Activated effector memory CD4-positive, alpha-beta T cell treated with Interleukin-2 at 50 U/mL for 16 hours (primary cell): ENCODE measurements around the gene PDZD2.

Experiments
- DNase-seq: peaks from one replicate; pipeline ENCODE4 v3.0.0-alpha.2; 2020

PDZD2 gene

DNA sequence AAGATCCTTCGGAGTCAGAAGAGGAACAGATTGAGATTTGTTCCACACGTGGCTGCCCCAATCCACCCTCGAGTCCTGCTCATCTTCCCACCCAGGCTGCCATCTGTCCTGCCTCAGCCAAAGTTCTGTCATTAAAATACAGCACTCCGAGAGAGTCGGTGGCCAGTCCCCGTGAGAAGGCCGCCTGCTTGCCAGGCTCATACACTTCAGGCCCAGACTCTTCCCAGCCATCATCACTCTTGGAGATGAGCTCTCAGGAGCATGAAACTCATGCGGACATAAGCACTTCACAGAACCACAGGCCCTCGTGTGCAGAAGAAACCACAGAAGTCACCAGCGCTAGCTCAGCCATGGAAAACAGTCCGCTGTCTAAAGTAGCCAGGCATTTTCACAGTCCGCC lies 449.3 kb downstream of the PDZD2 start:
- DNase-seq = no peak

DNA sequence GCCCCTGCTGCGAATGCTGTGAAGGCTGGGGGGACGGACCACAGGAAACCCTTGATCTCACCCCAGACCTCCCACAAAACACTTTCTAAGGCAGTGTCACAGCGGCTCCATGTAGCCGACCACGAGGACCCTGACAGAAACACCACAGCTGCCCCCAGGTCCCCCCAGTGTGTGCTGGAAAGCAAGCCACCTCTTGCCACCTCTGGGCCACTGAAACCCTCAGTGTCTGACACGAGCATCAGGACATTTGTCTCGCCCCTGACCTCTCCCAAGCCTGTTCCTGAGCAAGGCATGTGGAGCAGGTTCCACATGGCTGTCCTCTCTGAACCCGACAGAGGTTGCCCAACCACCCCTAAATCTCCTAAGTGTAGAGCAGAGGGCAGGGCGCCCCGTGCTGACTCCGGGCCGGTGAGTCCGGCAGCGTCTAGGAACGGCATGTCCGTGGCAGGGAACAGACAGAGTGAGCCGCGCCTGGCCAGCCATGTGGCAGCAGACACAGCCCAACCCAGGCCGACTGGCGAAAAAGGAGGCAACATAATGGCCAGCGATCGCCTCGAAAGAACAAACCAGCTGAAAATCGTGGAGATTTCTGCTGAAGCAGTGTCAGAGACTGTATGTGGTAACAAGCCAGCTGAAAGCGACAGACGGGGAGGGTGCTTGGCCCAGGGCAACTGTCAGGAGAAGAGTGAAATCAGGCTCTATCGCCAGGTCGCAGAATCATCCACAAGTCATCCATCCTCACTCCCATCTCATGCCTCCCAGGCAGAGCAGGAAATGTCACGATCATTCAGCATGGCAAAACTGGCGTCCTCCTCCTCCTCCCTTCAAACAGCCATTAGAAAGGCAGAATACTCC lies 450.4 kb downstream of the PDZD2 start:
- no peak for DNase-seq

DNA sequence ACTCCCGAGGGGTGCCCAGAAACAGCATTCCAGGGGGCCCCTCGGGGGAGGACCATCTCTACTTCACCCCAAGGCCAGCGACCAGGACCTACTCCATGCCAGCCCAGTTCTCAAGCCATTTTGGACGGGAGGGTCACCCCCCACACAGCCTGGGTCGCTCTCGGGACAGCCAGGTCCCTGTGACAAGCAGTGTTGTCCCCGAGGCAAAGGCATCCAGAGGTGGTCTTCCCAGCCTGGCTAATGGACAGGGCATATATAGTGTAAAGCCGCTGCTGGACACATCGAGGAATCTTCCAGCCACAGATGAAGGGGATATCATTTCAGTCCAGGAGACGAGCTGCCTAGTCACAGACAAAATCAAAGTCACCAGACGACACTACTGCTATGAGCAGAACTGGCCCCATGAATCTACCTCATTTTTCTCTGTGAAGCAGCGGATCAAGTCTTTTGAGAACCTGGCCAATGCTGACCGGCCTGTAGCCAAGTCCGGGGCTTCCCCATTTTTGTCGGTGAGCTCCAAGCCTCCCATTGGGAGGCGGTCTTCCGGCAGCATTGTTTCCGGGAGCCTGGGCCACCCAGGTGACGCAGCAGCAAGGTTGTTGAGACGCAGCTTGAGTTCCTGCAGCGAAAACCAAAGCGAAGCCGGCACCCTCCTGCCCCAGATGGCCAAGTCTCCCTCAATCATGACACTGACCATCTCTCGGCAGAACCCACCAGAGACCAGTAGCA lies 451.3 kb downstream of the PDZD2 start:
- DNase-seq = no peak

DNA sequence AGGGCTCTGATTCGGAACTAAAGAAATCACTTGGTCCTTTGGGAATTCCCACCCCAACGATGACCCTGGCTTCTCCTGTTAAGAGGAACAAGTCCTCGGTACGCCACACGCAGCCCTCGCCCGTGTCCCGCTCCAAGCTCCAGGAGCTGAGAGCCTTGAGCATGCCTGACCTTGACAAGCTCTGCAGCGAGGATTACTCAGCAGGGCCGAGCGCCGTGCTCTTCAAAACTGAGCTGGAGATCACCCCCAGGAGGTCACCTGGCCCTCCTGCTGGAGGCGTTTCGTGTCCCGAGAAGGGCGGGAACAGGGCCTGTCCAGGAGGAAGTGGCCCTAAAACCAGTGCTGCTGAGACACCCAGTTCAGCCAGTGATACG lies 451.8 kb downstream of the PDZD2 start:
- DNase-seq = no peak

DNA sequence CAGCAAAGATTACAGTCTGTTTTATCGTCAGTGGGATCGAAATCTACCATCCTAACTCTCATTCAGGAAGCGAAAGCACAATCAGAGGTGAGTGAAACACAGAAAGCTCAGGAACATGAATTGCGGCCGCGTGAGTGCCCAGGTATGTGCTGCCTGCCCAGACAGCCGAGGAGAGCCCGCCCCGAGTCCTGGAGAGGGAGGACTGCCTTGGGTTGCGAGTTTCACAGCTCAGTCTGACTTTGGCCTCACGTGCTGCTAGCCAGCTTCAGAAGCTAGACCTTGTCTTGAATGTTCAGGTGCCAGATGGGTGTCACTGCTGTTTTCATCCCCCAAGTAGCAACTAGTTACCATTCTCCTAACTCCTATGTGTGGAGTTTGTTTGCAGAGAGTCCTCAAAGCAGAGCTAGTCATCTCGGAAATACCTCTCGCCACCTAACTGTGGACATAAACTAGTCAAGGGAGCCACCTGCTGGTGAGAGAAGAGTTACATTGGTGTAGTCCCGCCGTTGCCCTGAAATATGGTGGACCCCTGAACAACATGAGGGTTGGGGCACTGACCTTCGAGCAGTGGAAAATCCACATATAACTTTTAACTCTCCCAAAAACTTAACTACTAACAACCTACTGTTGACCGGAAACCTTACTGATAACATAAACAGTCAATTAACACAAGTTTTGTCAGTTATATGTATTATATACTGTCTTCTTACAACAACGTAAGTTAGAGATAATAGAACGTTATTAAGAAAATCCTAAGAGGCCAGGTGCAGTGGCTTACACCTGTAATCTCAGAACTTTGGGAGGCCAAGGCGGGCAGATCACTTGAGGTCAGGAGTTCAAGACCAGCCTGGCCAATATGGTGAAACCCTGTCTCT lies 454.2 kb downstream of the PDZD2 start:
- DNase-seq = peak; percentile 28

DNA sequence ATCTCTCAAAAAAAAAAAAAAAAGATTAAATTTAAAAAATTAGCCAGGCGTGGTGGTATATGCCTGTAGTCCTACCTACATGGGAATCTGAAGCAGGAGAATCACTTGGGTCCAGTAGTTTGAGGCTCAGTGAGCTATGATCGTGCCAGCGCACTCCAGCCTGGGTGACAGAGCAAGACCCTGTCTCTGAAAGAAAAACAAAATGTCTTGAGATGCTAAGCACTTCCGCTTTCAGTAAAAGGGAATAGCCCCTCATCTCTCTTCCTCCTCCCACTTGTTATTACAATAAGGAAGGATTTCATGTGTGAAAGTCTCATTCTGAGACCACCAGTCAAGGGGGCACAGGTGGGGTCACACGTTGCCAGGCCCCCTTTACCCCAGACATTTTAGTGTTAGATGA lies 455.8 kb downstream of the PDZD2 start:
- no peak for DNase-seq

DNA sequence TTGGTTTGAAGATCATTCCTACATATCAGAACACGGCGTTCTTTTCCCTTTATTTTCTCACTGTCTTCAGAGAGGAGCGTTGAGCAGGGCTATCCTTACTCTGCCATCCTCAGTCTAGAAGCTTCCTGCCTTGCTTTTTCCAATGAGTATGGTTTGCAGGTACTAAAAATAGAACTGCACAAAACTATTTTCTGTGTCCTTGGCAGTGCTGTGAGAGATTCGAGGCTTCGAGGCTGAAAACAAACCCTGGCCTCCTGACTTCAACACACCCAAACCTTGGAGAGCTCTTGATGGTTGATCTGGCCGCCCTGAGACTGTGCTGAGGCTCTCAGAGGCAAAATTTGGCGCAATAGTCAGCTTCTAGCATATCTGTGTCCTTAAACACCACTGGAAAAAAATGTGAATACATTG lies 456.3 kb downstream of the PDZD2 start:
- no peak for DNase-seq

DNA sequence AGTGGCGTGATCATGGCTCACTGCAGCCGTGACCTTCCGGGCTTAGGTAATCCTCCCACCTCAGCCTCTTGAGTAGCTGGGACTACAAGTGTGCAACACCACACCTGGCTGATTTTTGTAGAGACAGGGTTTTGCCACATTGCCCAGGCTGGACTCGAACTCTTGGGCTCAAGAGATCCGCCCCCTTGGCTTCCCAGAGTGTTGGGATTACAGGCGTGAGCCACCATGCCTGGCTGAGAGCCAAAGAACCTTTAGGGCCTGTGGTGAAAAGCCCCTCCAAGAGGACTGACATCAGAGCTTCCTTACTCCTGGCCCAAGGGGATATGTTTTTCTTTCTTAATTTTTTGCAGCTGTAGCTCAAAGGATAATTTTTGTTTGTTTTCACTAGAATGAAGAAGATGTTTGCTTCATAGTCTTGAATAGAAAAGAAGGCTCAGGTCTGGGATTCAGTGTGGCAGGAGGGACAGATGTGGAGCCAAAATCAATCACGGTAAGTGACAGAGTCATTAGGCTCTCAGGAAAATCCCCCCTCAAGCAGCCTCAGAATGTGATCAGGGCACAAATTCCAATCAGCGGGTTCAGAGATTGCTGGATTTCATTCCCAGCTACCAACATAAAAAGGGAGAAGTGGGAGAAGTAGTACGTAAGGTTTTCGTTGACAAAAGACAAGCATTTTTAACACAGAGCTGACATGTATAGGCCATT lies 458.1 kb downstream of the PDZD2 start:
- no peak for DNase-seq

DNA sequence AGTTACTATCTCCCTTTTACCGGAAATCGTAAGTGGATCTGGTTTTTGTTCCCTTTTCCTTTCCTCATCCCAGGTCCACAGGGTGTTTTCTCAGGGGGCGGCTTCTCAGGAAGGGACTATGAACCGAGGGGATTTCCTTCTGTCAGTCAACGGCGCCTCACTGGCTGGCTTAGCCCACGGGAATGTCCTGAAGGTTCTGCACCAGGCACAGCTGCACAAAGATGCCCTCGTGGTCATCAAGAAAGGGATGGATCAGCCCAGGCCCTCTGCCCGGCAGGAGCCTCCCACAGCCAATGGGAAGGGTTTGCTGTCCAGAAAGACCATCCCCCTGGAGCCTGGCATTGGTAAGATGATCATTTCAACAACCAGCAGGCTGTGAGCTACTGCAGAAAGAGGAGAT lies 459.4 kb downstream of the PDZD2 start:
- DNase-seq = no peak

DNA sequence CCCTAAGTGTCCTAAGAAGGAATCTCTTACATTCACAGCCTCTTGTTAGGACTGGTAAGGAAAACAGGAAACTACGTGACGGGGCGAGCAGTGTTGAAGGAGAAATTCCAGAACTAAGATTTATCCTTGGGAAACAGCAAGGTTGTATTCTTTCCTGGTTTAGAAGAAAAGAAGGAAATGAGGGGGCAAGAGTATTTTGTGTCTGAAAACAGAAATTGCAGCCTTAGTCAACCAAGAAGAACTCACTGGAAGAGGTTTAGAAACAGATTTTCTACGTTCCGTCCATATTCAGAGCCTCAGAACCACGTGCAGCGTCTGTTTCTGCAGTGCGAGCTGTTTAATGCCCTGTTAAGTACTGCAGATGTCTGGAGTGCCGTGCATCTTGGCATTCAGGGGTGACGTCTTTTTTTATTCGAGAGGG lies 460.0 kb downstream of the PDZD2 start:
- DNase-seq = no peak

DNA sequence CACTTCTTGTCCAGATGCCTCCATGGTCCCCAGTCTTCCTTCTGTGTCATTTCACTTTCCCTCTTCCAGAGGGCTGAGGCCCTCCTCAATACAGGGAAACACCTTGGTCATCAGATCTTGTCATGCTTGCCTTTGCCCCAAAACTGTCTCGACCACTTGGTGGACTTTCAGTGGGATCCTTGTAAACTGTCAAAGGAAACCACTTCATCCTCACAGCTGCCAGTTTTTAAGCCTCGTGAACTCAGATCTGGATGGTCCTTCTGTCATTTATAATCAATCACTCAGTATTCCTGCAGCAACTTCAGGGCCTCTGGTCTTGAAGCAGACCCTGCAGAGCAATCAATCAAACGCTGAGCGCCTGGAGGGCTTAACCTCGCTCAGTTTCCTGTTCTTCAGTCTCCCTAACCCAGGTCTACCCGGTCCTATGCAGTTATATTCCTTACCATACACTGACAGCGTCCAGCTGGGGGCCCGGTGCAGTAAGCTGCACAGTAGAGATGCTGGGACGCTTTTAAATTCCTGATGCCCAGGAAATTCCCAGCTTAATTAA lies 460.6 kb downstream of the PDZD2 start:
- DNase-seq = no peak

DNA sequence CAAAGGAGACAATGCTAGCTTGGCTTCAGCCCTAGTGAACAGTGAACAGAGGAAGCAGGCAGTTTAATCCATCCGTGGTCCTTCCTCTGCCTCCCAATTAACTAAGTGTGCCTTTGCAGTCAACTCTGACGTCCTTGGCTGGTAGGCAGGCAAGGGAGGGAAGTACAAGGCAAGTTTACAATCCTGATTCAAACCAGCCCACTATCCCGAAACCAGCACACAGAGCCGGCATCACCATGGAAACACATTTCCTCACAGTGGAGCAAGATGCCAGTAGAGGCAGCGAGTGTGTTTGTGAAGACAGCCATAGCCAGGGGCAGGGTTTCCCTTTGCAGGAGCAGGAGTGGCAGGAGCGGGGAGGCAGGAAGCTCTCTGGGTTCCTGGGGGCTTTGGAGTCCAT lies 461.3 kb downstream of the PDZD2 start:
- no peak for DNase-seq

DNA sequence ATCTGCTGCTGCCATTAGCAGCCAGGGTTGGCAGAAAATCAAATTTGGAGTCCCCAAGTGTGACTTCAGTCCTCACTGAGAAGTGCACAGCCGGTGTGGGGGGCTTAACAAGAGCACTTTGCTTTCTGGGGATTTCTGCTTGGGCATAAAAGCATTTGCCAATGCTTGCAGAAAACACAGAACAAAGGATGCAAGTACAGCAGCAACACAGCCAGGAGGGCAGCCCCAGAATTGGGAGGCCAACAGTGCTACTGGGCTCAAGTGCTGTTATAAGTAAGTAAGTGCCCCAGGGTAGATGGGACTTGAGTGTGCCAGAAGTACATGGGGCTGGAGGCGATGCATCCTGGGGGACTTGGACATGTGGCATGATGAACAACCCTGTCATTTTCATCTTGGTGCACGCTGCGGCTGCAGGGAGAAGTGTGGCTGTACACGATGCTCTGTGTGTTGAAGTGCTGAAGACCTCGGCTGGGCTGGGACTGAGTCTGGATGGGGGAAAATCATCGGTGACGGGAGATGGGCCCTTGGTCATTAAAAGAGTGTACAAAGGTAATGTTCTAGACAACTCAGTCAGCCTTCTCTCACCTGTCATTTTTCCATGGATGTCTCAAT lies 461.9 kb downstream of the PDZD2 start:
- no peak for DNase-seq

DNA sequence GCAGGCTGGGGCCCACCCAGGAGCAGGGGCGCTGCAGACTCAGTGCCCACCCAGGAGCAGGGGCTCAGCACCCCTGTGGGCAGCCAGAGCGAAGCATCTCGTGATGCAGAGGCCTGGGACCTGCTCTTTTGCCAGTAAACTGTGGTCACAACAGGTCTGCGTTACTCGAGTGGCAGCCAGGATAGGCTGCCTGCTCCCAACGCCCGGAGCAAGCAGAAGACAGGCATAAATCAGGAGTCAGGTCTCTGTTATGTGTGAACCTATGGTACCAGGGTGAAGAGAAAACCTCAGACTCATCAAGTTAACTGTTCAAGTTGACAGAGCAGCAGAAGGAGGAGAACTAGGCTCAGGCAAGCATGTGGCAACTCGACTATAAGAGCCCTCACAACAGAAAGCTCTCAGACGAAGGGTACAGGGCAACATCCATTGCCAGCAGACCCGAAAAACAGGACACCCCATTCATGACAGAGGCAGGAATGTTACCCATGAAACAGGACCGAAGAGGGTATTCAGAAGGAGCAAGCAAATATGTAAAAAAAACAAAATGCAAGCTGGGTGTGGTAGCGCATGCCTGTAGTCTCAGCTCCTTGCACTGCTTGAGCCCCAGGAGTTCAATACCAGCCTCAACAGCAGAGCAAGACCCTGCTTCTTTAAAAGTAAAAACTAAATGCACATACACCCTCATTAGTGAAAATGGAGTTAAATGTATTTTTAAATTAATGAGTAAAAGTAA lies 463.5 kb downstream of the PDZD2 start:
- DNase-seq = no peak

DNA sequence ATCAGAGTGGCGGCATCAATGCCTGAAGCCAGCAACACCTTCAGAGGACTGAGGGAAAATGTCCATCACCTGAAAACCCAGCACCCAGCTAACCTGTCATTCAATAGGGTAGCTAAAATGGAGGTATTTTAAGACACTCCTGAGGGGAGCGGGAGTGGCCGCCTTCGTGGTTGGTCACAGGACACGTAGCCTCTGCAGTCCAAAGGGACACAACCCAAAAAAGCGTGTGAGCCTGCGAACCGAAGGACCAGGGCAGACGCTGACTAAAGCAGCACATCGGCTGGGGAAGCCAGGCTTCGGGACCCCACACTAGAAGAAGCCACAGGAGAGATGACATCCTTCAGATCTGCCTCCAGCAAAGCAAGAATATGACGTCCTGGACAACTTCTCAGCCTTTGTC lies 464.6 kb downstream of the PDZD2 start:
- no peak for DNase-seq

DNA sequence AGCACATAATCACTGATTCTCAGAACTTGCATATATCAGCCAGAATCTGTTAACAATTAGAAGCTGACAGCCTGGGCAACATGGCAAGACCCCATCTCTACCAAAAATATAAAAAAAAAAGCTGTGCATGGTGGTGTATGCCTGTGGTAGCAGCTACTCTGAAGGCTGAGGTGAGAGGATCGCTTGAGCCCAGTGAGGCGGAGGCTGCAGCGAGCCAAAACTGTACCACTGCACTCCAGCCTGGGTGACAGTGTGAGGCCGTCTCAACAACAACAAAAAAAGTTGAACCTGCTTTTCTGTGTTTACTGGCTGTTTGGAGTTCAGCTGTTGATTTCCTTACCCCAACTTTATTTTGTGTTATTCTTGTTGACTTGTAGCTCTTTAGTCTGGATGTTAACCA lies 468.4 kb downstream of the PDZD2 start:
- no peak for DNase-seq

DNA sequence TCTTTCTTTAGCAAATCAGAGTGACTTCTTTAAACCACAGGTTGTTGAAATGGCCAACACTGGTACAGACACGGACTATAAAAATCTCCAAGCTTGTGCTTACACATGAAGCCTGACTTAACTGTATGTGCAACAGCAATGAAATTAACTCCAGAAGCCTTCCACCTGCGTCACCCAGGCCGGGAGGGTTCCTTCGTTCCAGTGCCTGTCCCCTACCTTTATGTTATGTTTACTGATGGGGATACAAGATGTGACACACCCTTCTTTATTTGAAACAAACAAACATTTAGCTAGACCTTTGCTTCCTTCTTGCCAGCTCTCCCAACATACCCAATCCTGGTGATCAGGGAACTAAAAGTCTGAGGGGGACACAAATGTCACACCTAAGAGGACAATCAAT lies 469.2 kb downstream of the PDZD2 start:
- DNase-seq = no peak

DNA sequence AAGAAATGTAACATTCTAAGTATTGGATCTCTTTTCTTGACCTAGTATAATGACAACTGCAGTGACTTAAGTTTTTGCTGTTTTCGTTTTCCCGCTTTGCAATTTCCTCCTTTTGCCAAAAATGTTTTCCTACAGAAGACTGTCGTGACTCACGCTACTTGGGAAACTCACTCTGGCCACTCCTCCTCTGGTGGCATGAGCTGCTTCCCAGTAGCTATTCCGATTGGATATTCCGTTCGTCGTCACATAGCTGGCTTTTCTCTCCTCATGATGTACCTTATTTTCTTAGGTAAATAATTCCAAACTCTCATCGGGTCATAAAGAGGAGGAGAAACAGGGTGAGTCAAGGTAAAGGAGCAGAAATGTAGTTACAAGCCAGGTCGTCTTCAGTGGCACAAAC lies 470.3 kb downstream of the PDZD2 start:
- DNase-seq = no peak

DNA sequence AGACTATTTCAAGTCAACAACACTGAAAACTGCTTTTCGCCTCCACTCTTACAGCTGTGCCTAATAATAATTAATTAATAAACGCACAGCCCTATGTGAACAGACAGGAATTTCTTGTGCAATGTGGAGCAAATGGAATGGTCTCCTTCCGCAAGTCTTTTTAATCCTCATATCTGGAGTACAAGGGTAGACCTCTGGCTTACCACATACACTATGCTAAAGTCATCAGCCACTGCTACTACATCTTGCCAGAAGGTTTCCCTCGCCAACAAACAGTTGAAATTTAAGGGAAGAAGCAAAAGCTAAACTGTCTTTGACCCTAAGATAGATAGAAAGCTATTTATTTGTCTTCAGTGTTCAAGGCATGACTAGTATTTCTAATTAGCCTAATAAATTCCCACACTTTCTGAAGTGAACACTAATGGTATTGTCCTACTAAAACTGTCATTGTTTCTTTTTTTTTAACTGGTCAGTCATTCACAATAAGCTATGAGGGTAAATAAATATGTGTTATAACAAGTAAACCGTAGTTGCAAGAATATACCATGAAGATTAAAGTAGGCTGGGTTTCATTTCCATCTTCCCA lies 471.3 kb downstream of the PDZD2 start:
- DNase-seq = no peak

DNA sequence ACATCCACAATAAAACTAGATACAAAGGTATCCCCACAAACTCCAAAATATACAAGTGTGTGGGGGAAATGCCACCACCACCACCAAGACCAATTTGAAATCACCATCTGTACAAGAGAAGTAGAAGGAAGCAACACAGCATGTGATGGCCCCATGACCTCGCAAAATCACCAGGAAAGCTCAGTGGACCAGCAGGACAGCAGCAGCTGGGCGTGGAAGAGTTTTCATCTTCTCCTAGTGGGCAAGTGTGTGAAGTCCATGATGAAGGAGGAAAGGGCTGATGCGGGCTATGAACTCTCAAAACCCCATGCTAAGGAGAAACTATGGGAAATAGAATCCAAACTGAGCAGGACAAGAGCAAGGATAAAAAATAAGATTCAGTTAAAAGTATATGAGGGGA lies 477.1 kb downstream of the PDZD2 start:
- no peak for DNase-seq
